Measurements from ENCODE around the gene ANHX. TPM values are rescaled to one million over a fixed set of nuclear protein-coding genes. Genes with fewer than 3 reads are reported as not detected.

Gene ANHX
- total RNA-seq, 1 donor from 2014 or later = not detected

DNA sequence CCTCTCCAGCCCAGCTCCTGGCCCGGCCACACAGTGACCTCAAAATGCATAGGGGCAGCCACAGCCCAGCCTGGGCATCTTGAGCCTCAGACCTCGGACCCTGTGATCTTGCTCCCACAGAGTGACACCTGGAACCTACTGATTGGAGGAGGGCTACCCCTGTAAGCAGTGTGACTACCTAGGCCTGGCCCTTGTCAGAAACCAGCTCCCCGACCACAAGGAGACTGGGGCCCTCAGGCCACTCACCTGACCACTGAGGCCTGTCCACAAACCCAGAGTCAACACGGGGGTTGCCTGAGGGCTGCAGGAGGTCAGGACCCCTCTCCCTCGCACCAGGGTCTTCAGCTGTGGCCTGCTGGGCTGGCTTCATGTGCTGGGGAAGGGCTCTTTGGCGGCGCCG lies 9.0 kb downstream of the ANHX start:
- DNase-seq (ENCODE audit: low read depth) (no peak), FAIRE-seq (peak; percentile 18)
- Histone ChIP-seq H3K36me3 (ENCODE audit: control insufficient read depth, insufficient read depth, low read length) (no peaks in the 10 kb centered on the region), H3K27me3 (ENCODE audit: control insufficient read depth, insufficient read depth, low read length) (no peaks in the 10 kb centered on the region), H3K4me3 (ENCODE audit: low read depth, low read length) (no peak overlapping the region)
- TF ChIP-seq, protein P1, sequence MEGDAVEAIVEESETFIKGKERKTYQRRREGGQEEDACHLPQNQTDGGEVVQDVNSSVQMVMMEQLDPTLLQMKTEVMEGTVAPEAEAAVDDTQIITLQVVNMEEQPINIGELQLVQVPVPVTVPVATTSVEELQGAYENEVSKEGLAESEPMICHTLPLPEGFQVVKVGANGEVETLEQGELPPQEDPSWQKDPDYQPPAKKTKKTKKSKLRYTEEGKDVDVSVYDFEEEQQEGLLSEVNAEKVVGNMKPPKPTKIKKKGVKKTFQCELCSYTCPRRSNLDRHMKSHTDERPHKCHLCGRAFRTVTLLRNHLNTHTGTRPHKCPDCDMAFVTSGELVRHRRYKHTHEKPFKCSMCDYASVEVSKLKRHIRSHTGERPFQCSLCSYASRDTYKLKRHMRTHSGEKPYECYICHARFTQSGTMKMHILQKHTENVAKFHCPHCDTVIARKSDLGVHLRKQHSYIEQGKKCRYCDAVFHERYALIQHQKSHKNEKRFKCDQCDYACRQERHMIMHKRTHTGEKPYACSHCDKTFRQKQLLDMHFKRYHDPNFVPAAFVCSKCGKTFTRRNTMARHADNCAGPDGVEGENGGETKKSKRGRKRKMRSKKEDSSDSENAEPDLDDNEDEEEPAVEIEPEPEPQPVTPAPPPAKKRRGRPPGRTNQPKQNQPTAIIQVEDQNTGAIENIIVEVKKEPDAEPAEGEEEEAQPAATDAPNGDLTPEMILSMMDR (IDR thresholded peaks at IDR 0.05; ENCODE audit: insufficient read depth, low read length, severe bottlenecking) = no peak

DNA sequence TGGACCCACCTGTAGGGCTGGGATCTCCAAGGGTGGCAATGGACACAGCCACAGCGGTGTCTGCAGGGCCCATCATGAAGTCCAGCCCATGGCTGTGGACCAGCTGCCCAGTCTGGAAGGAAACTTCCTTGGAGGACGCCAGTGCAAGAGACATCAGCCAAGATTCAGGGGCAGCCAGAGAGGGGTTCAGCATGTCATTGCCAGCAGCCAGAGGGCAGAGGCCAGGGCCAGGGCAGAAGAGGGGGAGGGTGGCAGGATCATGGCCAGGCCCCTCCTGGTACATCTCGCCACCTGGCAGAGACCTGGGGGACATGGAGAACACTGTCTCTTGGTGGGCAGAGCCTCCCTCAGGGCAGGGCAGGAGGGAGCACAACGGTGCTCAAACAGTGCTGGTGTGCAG lies 10.2 kb downstream of the ANHX start:
- Histone ChIP-seq H3K36me3 (ENCODE audit: control insufficient read depth, insufficient read depth, low read length) (no peaks in the 10 kb centered on the region), H3K4me3 (ENCODE audit: low read depth, low read length) (no peak overlapping the region), H3K27me3 (ENCODE audit: control insufficient read depth, insufficient read depth, low read length) (no peaks in the 10 kb centered on the region)
- no peak for FAIRE-seq
- TF ChIP-seq, protein P1 (IDR thresholded peaks at IDR 0.05; ENCODE audit: insufficient read depth, low read length, severe bottlenecking) = no peak
- DNase-seq (ENCODE audit: low read depth) = no peak

DNA sequence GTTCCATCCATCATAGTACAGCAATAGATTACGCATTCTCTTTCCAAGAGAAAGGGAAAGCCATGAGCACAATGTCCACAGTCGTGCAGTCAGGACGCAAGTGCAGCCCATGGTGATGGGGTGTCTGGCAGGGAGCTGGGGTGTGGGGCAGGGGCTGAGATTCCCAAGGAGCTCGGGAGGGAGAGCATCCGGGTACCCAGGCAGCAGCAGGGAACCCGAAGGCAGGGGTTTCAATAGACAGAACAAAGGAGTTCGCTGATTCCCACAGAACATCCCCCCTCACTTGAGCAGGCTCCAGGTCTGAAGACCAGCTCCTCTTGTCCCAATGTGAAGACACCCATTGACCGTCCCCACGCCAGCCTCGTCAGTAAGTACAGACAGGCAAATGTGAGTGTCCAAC lies 13.5 kb downstream of the ANHX start:
- DNase-seq (ENCODE audit: low read depth) (no peak), FAIRE-seq (no peak)
- TF ChIP-seq, protein P1 (IDR thresholded peaks at IDR 0.05; ENCODE audit: insufficient read depth, low read length, severe bottlenecking) = no peak
- Histone ChIP-seq H3K36me3 (ENCODE audit: control insufficient read depth, insufficient read depth, low read length) (no peaks in the 10 kb centered on the region), H3K27me3 (ENCODE audit: control insufficient read depth, insufficient read depth, low read length) (no peaks in the 10 kb centered on the region), H3K4me3 (ENCODE audit: low read depth, low read length) (no peak overlapping the region)

DNA sequence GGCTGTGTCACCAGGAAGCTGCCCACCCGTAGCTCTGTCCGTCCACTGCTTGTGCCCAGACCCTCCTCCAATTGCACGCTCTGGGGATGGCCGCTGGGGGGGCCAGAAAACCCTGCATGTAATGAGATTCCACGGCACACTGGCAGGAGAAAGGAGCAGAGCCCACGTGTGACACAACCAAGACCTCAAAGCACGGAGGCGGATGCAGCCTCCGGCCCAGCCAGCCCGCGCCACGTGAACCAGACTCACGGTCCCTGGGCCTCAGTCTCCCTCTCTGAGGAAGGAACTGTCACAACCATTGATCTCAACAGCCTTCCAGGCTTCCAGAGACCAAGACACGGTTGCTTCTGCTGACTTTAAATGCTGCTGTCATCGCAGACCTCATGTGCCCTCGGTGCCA lies 14.4 kb downstream of the ANHX start:
- no peak overlapping the region for H3K4me3 ChIP-seq (ENCODE audit: low read depth, low read length)
- H3K36me3 ChIP-seq (ENCODE audit: control insufficient read depth, insufficient read depth, low read length) = no peaks in the 10 kb centered on the region
- TF ChIP-seq, protein P1 (IDR thresholded peaks at IDR 0.05; ENCODE audit: insufficient read depth, low read length, severe bottlenecking) = no peak
- H3K27me3 ChIP-seq (ENCODE audit: control insufficient read depth, insufficient read depth, low read length) = no peaks in the 10 kb centered on the region
- no peak for FAIRE-seq
- no peak for DNase-seq (ENCODE audit: low read depth)

- DNase-seq (ENCODE audit: low read depth) = no peak
Measured at GRCh38 chr12:133220521-133220920, 15.2 kb downstream of the ANHX start.

GRCh38 chr12:133217219-133217618 lies 18.5 kb downstream of the ANHX start:
- FAIRE-seq (no peak), DNase-seq (ENCODE audit: low read depth) (no peak)
- Histone ChIP-seq H3K36me3 (ENCODE audit: control insufficient read depth, insufficient read depth, low read length) (no peaks in the 10 kb centered on the region), H3K27me3 (ENCODE audit: control insufficient read depth, insufficient read depth, low read length) (no peaks in the 10 kb centered on the region), H3K4me3 (ENCODE audit: low read depth, low read length) (no peak overlapping the region)
- TF ChIP-seq, protein P1 (IDR thresholded peaks at IDR 0.05; ENCODE audit: insufficient read depth, low read length, severe bottlenecking) = no peak

More at GRCh38 chr12:133220521-133220920, 15.2 kb downstream of the ANHX start:
- H3K27me3 ChIP-seq (ENCODE audit: control insufficient read depth, insufficient read depth, low read length) = no peaks in the 10 kb centered on the region
- no peaks in the 10 kb centered on the region for H3K36me3 ChIP-seq (ENCODE audit: control insufficient read depth, insufficient read depth, low read length)
- H3K4me3 ChIP-seq (ENCODE audit: low read depth, low read length) = no peak overlapping the region
- TF ChIP-seq, protein P1 (IDR thresholded peaks at IDR 0.05; ENCODE audit: insufficient read depth, low read length, severe bottlenecking) = no peak
- FAIRE-seq = no peak
